Measurements from ENCODE around the gene RBM28.

DNA sequence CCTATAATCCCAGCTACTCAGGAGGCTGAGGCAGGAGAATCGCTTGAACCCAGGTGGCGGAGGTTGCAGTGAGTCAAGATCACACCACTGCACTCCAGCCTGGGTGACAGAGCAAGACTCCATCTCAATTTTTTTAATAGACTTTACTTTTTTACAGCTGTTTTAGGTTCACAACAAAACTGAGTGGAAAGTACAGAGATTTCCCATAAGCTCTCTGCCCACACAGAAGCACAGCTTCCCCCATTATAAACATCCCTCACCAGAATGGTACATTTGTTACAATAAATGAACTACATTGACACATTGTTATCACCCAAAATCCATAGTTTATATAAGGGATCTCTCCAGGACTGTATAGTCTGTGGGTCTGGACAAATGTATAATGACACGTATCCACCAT, 32.4 kb upstream of the RBM28 start:
- TF ChIP-seq POLR2A (IDR thresholded peaks at IDR 0.05): no peak
- TF ChIP-seq CTCF (IDR thresholded peaks at IDR 0.05): no peak

Data from lower leg skin (tissue), 3 donors.